GM12878 (cell line): ENCODE results near the gene PGM5.

Experiments
- CBX3 ChIP-seq: fragments of 200-600 bp; sonication (generic); IDR thresholded peaks from 2 replicates; pipeline ENCODE4 v1.6.1; 2016; ENCODE audit warnings: low read depth, borderline replicate concordance
- CHD2 ChIP-seq: IDR thresholded peaks from 2 replicates; pipeline ENCODE4 v1.6.1; 2011; ENCODE audit warnings: low read depth, low read length, improper control_type of control experiment, borderline replicate concordance
- CHD4 ChIP-seq: fragments of 200-600 bp; sonication (generic); IDR thresholded peaks from 2 replicates; pipeline ENCODE4 v1.6.1; 2016; ENCODE audit warnings: mild to moderate bottlenecking
- FOS ChIP-seq: IDR thresholded peaks from 3 replicates; pipeline ENCODE4 v1.6.1; 2011; ENCODE audit warnings: borderline replicate concordance; ENCODE audit not compliant: insufficient read length; ENCODE audit errors: extremely low read depth
- HDAC6 ChIP-seq: fragments of 200-600 bp; sonication (generic); IDR thresholded peaks from one replicate; pipeline ENCODE4 v1.8.0; 2017; ENCODE audit warnings: antibody characterized with exemption; ENCODE audit not compliant: unreplicated experiment
- KAT2A ChIP-seq: conservative IDR thresholded peaks from 2 replicates; pipeline ENCODE4 v1.6.1; 2011; ENCODE audit warnings: low read depth, low read length; ENCODE audit not compliant: control insufficient read depth
- MXI1 ChIP-seq: fragments of 150-350 bp; IDR thresholded peaks from 2 replicates; pipeline ENCODE4 v1.6.1; 2011; ENCODE audit warnings: low read depth, mild to moderate bottlenecking, inconsistent platforms, low read length, improper control_type of control experiment
- MYC ChIP-seq: IDR thresholded peaks from 2 replicates; pipeline ENCODE4 v1.6.1; 2011; ENCODE audit warnings: mild to moderate bottlenecking, low read length, moderate library complexity, inconsistent platforms; ENCODE audit not compliant: insufficient read depth, insufficient replicate concordance, insufficient read length, severe bottlenecking
- RCOR1 ChIP-seq: conservative IDR thresholded peaks from 2 replicates; pipeline ENCODE4 v1.6.1; 2012; ENCODE audit warnings: low read depth, low read length, improper control_type of control experiment
- SREBF2 ChIP-seq: IDR thresholded peaks from 2 replicates; pipeline ENCODE4 v1.6.1; 2012; ENCODE audit warnings: mild to moderate bottlenecking, low read length
- TAF1 ChIP-seq: IDR thresholded peaks from 2 replicates; pipeline ENCODE4 v1.6.1; 2011; ENCODE audit warnings: mild to moderate bottlenecking, low read depth, low read length, borderline replicate concordance
- TARDBP ChIP-seq: IDR thresholded peaks from 2 replicates; pipeline ENCODE4 v1.6.1; 2016; ENCODE audit warnings: borderline replicate concordance
- YY1 ChIP-seq: IDR thresholded peaks from 2 replicates; pipeline ENCODE4 v1.6.1; 2011; ENCODE audit warnings: low read depth, mild to moderate bottlenecking, low read length
- TF ChIP-seq, protein P1 (sequence below), 3 experiments: IDR thresholded peaks in 2 of 3; conservative IDR thresholded peaks in 1 of 3; 2 replicates each; pipeline ENCODE4 v1.5.1; 2011; ENCODE audit warnings: low read depth in 3 of 3, low read length in 3 of 3, mild to moderate bottlenecking in 3 of 3, control low read depth in 2 of 3, moderate library complexity in 2 of 3, inconsistent platforms in 1 of 3, mixed read lengths in 1 of 3; ENCODE audit not compliant: control insufficient read depth in 2 of 3, insufficient read depth in 1 of 3; ENCODE audit errors: extremely low read depth in 1 of 3

DNA sequence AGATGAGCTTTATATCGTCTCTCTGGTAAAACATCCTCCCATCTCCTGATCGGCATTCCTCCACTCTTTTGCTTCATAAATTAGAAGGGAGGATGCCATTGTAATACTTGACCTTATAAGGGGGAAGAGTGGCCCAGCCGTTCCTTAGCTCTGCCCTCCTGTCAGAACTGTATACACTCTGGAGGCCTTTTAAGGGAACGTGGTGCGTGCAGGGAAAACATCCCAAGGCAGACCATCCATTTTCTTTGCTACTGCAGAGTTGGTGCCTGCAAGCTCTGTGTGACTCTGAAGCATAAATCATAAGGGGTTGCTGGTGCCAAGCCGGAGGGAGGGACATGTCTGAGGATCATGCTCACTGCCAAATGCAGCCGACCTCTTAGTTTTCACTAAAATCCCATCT is 90.4 kb downstream of the PGM5 start:
- no peak for TF ChIP-seq HDAC6
- TF ChIP-seq CHD4 = no peak
- no peak for TF ChIP-seq MYC
- TF ChIP-seq TARDBP = no peak
- no peak for TF ChIP-seq CHD2
- no peak for TF ChIP-seq RCOR1
- TF ChIP-seq, protein P1, sequence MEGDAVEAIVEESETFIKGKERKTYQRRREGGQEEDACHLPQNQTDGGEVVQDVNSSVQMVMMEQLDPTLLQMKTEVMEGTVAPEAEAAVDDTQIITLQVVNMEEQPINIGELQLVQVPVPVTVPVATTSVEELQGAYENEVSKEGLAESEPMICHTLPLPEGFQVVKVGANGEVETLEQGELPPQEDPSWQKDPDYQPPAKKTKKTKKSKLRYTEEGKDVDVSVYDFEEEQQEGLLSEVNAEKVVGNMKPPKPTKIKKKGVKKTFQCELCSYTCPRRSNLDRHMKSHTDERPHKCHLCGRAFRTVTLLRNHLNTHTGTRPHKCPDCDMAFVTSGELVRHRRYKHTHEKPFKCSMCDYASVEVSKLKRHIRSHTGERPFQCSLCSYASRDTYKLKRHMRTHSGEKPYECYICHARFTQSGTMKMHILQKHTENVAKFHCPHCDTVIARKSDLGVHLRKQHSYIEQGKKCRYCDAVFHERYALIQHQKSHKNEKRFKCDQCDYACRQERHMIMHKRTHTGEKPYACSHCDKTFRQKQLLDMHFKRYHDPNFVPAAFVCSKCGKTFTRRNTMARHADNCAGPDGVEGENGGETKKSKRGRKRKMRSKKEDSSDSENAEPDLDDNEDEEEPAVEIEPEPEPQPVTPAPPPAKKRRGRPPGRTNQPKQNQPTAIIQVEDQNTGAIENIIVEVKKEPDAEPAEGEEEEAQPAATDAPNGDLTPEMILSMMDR (IDR thresholded peaks at IDR 0.05 in 2 of 3, conservative IDR thresholded peaks at IDR 0.05 in 1 of 3; ENCODE audit: control insufficient read depth in 2 of 3, extremely low read depth in 1 of 3, insufficient read depth in 1 of 3, low read depth in 3 of 3, low read length in 3 of 3) = no peak
- no peak for TF ChIP-seq MXI1
- TF ChIP-seq TAF1 = no peak
- TF ChIP-seq SREBF2 = no peak
- TF ChIP-seq FOS = no peak
- TF ChIP-seq KAT2A = no peak
- no peak for TF ChIP-seq CBX3
- TF ChIP-seq YY1 = no peak
